H1 (cell line): ENCODE measurements around the gene DTWD2. TPM values are rescaled to one million over a fixed set of nuclear protein-coding genes. Genes with fewer than 3 reads are reported as not detected.

Experiments
- ATF3 ChIP-seq: IDR thresholded peaks from 2 replicates; pipeline ENCODE4 v1.6.1; 2011; ENCODE audit warnings: low read depth, mild to moderate bottlenecking, low read length; ENCODE audit not compliant: insufficient read depth
- BCL11A ChIP-seq, 2 experiments: IDR thresholded peaks; one replicate each; pipeline ENCODE4 v1.6.1; 2011; ENCODE audit warnings: low read depth in 2 of 2, low read length in 2 of 2, mild to moderate bottlenecking in 2 of 2
- BRCA1 ChIP-seq: IDR thresholded peaks from 2 replicates; pipeline ENCODE4 v1.6.1; 2012; ENCODE audit warnings: low read depth, low read length, improper control_type of control experiment
- CBX5 ChIP-seq: fragments of 300-800, 300-1000 bp; sonication (generic); IDR thresholded peaks from 2 replicates; pipeline ENCODE4 v1.7.1; 2016; ENCODE audit warnings: antibody characterized with exemption, low read length, low read depth
- CEBPB ChIP-seq: IDR thresholded peaks from 2 replicates; pipeline ENCODE4 v1.6.1; 2012; ENCODE audit warnings: low read depth, low read length
- CHD1 ChIP-seq: IDR thresholded peaks from 2 replicates; pipeline ENCODE4 v1.6.1; 2012; ENCODE audit warnings: low read depth, low read length, improper control_type of control experiment
- CREB1 ChIP-seq: IDR thresholded peaks from 2 replicates; pipeline ENCODE4 v1.6.1; 2012; ENCODE audit warnings: inconsistent platforms
- HDAC6 ChIP-seq: IDR thresholded peaks from one replicate; pipeline ENCODE4 v1.7.1; 2012; ENCODE audit warnings: low read depth, mild to moderate bottlenecking, inconsistent platforms, low read length, moderate library complexity
- JUN ChIP-seq: IDR thresholded peaks from 2 replicates; pipeline ENCODE4 v1.6.1; 2011; ENCODE audit warnings: low read depth, mild to moderate bottlenecking, improper control_type of control experiment, low read length
- JUND ChIP-seq: IDR thresholded peaks from 2 replicates; pipeline ENCODE4 v1.6.1; 2011; ENCODE audit warnings: mild to moderate bottlenecking, improper control_type of control experiment, low read length
- KDM1A ChIP-seq: fragments of 200-600, 300-600 bp; sonication (generic); IDR thresholded peaks from 2 replicates; pipeline ENCODE4 v1.7.1; 2016; ENCODE audit warnings: mild to moderate bottlenecking, low read length, borderline replicate concordance
- NANOG ChIP-seq: IDR thresholded peaks from 2 replicates; pipeline ENCODE4 v1.6.1; 2011; ENCODE audit warnings: low read length, low read depth, mild to moderate bottlenecking, inconsistent platforms; ENCODE audit not compliant: insufficient read depth, poor library complexity, severe bottlenecking
- NRF1 ChIP-seq: IDR thresholded peaks from 2 replicates; pipeline ENCODE4 v1.6.1; 2011; ENCODE audit warnings: mild to moderate bottlenecking, low read depth, low read length, improper control_type of control experiment
- PHF8 ChIP-seq: fragments of 200-600 bp; sonication (generic); conservative IDR thresholded peaks from 2 replicates; pipeline ENCODE4 v1.7.1; 2012; ENCODE audit warnings: low read depth, mild to moderate bottlenecking, inconsistent platforms, low read length, moderate library complexity
- POU5F1 ChIP-seq: IDR thresholded peaks from 2 replicates; pipeline ENCODE4 v1.6.1; 2011; ENCODE audit warnings: low read depth, mild to moderate bottlenecking, low read length, moderate library complexity
- RAD21 ChIP-seq, 2 experiments: IDR thresholded peaks in 1 of 2; conservative IDR thresholded peaks in 1 of 2; 2 replicates each; pipeline ENCODE4 v1.6.1; 2011; ENCODE audit warnings: low read depth in 2 of 2, low read length in 2 of 2, improper control_type of control experiment in 1 of 2, inconsistent platforms in 1 of 2, mild to moderate bottlenecking in 1 of 2, moderate library complexity in 1 of 2
- RFX5 ChIP-seq: IDR thresholded peaks from 2 replicates; pipeline ENCODE4 v1.6.1; 2011; ENCODE audit warnings: low read depth, low read length, improper control_type of control experiment, borderline replicate concordance
- SIRT6 ChIP-seq: IDR thresholded peaks from one replicate; pipeline ENCODE4 v1.7.1; 2012; ENCODE audit warnings: low read length, inconsistent platforms
- SP1 ChIP-seq: IDR thresholded peaks from 2 replicates; pipeline ENCODE4 v1.6.1; 2011; ENCODE audit warnings: low read depth, low read length
- SP4 ChIP-seq: IDR thresholded peaks from 2 replicates; pipeline ENCODE4 v1.6.1; 2012; ENCODE audit warnings: low read length, inconsistent platforms
- TAF1 ChIP-seq: IDR thresholded peaks from 2 replicates; pipeline ENCODE4 v1.6.1; 2011; ENCODE audit warnings: mild to moderate bottlenecking, low read depth, low read length
- TBP ChIP-seq: IDR thresholded peaks from 2 replicates; pipeline ENCODE4 v1.6.1; 2011; ENCODE audit warnings: low read depth, low read length, improper control_type of control experiment
- TCF12 ChIP-seq: IDR thresholded peaks from 2 replicates; pipeline ENCODE4 v1.6.1; 2011; ENCODE audit warnings: low read depth, mild to moderate bottlenecking, low read length
- YY1 ChIP-seq: IDR thresholded peaks from 2 replicates; pipeline ENCODE4 v1.6.1; 2011; ENCODE audit warnings: low read depth, mild to moderate bottlenecking, low read length
- ZNF274 ChIP-seq: IDR thresholded peaks from 2 replicates; pipeline ENCODE4 v1.7.0; 2012; ENCODE audit warnings: low read length, borderline replicate concordance; ENCODE audit errors: extremely low read depth
- polyA plus RNA-seq, 7 experiments: library from polyadenylated mRNA; depleted of rRNA in 3 of 7; stranded (reverse) in 5 of 7; unstranded in 2 of 7; fragments of >200 nt in 5 of 7; fragments of 200-250 nt in 2 of 7; gene quantifications; 1 replicate in 5 of 7; 2 replicates in 1 of 7; 4 replicates in 1 of 7; pipeline versions ENCODE4 v1.2.1 to v1.2.3, GENCODE V29; 2011 to 2013; ENCODE audit warnings: missing spikeins in 2 of 7, mixed read lengths in 2 of 7
- total RNA-seq: library from RNA; stranded (reverse); fragmentation: NEBNext Ultra II Directional; extraction: Animal tissue kit (Norgen Biotek cat#: 25700); gene quantifications from 2 replicates; pipeline ENCODE4 v1.2.1, GENCODE V29; 2021

The DTWD2 gene
- total and polyA plus RNA-seq, 2 of the 8 experiments (the other 6 are each of a cell fraction or from before 2014, with no cell fraction given): 4.3 to 17.1 TPM

- TF ChIP-seq ZNF274 (no peak), PHF8 (peak; percentile 100), CREB1 (peak; percentile 80), SIRT6 (no peak), NANOG (peak; percentile 35), POU5F1 (no peak), YY1 (peak; percentile 95), KDM1A (no peak), BCL11A (IDR thresholded peaks at IDR 0.05; ENCODE audit: low read depth in 2 of 2, low read length in 2 of 2) (no peak), SP4 (peak; percentile 57; the same call in 1 of the 2 replicates), JUND (no peak), TAF1 (peak; percentile 89), TCF12 (no peak), RFX5 (no peak), HDAC6 (no peak), NRF1 (no peak), CBX5 (no peak), CHD1 (0 out of 2 replicates have a peak, but pooled peaks have one; percentile 53), RAD21 (IDR thresholded peaks at IDR 0.05 in 1 of 2, conservative IDR thresholded peaks at IDR 0.05 in 1 of 2; ENCODE audit: low read depth in 2 of 2, low read length in 2 of 2) (peak; percentile 87 to 90), SP1 (0 out of 2 replicates have a peak, but pooled peaks have one; percentile 16), CEBPB (peak; percentile 29; the same call in 1 of the 2 replicates), BRCA1 (no peak), JUN (no peak), ATF3 (0 out of 2 replicates have a peak, but pooled peaks have one; percentile 10), TBP (peak; percentile 75)
Observed at GRCh38 chr5:118987988-118988865, at the start of gene DTWD2 (continued).
